ENCODE results near the gene CCDC137.

CCDC137 gene

DNA sequence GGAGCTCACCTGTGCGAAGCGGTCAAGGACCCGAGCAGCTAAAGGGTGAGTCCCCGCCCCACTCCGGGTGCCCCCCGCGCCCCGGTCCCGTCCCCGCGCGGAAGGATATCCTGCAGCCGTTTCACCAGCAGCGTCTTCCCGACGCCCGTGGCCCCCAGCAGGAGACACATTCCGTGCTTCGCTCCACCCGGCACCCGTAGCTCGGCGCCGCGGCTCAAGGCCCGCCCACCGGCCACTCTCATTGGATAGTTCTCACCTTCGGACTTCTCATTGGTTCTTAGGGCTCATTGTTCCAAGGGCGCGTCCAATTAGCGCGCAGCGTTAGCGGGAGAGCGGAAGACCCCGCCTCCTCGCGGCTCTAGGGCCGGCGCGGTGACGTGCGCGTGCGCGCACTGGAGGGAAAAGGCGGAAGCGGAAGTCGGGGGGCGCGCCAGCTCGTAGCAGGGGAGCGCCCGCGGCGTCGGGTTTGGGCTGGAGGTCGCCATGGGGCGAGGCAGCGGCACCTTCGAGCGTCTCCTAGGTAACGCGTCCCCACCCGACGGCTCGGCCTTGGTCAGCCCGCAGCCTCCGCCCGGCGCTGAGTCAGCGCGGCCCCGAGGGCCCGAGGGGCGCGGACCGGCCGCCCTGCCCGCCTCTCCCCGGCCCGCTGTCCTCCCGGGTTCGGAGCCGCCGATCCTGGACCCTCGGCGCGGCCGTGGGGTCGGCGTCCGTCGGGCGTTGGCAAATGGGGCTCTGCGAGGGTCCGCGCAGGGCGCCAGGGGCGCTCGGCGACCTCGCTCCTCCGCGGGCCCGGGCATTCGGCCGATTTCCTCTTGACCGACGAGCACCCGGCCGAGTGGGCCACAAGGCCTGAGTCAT, 17.3 kb downstream of the CCDC137 start, which contains the start of the genes ARL16 and HGS:
Gene ARL16 (minus strand): TSS at position 214 of the 858 bp plus-strand sequence. CDS start 44 bp downstream, at position 170.
Gene HGS (plus strand): TSS at position 428 of the 858 bp plus-strand sequence. CDS start 56 bp downstream, at position 484.
- under 1% methylated on average over 112 of the region's 112 CpGs for WGBS
- peak within 1 kb of the TSS; percentile 85 for H3K9ac ChIP-seq (ENCODE audit: low read depth, low read length)
- H3K9me3 ChIP-seq (ENCODE audit: insufficient read depth, low read depth, low read length) = no peaks in the 10 kb centered on the region
- peak within 1 kb of the TSS; percentile 85 for H3K27ac ChIP-seq (ENCODE audit: low read depth, low read length)
- no peaks in the 10 kb centered on the region for H3K27me3 ChIP-seq (ENCODE audit: insufficient read depth, low read length)
- peaks cover 9% of the 10 kb centered on the region; the same call in 1 of the 2 replicates for H3K4me1 ChIP-seq (ENCODE audit: insufficient read depth, low read length)
- H3K4me3 ChIP-seq (ENCODE audit: low read length) = peak within 1 kb of the TSS; percentile 89
- peaks cover 40% of the 10 kb centered on the region for H3K36me3 ChIP-seq (ENCODE audit: insufficient read depth, low read length)

DNA sequence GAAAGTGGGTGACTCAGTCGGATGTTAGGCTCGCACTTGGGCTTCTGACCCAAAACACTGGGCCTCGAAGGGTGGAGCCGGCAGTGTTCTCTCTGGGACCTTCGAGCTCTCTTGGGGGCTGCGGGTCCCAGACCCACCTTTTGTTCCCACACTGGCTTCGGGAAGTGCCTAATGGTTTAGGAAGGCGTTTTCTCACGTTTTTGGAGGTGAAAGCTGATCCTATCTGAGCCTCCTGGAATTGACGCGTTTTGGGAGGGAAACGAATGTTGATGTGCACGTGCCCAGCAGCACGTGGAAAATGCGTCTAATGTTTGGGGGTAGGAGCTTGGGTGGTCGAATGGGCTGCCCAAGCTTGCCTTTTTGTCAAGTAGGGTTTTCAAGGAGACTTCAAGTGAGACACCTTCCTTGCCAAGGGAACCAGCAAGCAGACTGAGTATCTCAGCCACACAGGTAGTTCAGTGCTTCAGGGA, 17.9 kb downstream of the CCDC137 start:
- H3K9ac ChIP-seq (ENCODE audit: low read depth, low read length) = peak overlapping the region; percentile 75
- peaks cover 9% of the 10 kb centered on the region; the same call in 1 of the 2 replicates for H3K4me1 ChIP-seq (ENCODE audit: insufficient read depth, low read length)
- peak overlapping the region; percentile 89 for H3K4me3 ChIP-seq (ENCODE audit: low read length)
- H3K27ac ChIP-seq (ENCODE audit: low read depth, low read length) = peak overlapping the region; percentile 43
- WGBS = 12% methylated on average over 16 of the region's 16 CpGs
- H3K9me3 ChIP-seq (ENCODE audit: insufficient read depth, low read depth, low read length) = no peaks in the 10 kb centered on the region
- H3K27me3 ChIP-seq (ENCODE audit: insufficient read depth, low read length) = no peaks in the 10 kb centered on the region
- H3K36me3 ChIP-seq (ENCODE audit: insufficient read depth, low read length) = peaks cover 46% of the 10 kb centered on the region

DNA sequence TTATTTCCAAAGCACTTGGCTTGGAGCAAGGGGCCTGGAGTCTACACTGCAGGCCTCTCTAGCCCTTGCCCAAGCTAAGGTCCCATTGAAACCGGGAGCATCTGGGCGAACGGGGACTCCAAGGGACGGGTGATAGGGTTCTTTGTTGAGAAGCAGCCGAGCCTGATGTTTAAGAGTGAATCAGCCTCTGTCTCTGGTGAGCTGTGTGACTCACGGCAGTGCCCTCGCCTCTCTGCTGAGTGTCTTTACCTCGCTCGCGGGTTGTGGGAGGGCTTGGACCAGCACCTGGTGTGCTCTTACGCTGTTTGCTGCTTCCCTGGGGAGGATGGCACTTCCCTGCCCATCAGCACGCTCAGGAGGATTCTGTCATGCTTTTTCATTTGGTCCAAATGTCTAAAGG, 18.6 kb downstream of the CCDC137 start:
- H3K9me3 ChIP-seq (ENCODE audit: insufficient read depth, low read depth, low read length) = no peaks in the 10 kb centered on the region
- H3K4me1 ChIP-seq (ENCODE audit: insufficient read depth, low read length) = peaks cover 9% of the 10 kb centered on the region; the same call in 1 of the 2 replicates
- peaks cover 50% of the 10 kb centered on the region for H3K36me3 ChIP-seq (ENCODE audit: insufficient read depth, low read length)
- WGBS = 81% methylated on average over 12 of the region's 12 CpGs
- no peak overlapping the region for H3K27ac ChIP-seq (ENCODE audit: low read depth, low read length)
- H3K27me3 ChIP-seq (ENCODE audit: insufficient read depth, low read length) = no peaks in the 10 kb centered on the region
- H3K9ac ChIP-seq (ENCODE audit: low read depth, low read length) = peak overlapping the region; percentile 75
- H3K4me3 ChIP-seq (ENCODE audit: low read length) = peak overlapping the region; percentile 89

DNA sequence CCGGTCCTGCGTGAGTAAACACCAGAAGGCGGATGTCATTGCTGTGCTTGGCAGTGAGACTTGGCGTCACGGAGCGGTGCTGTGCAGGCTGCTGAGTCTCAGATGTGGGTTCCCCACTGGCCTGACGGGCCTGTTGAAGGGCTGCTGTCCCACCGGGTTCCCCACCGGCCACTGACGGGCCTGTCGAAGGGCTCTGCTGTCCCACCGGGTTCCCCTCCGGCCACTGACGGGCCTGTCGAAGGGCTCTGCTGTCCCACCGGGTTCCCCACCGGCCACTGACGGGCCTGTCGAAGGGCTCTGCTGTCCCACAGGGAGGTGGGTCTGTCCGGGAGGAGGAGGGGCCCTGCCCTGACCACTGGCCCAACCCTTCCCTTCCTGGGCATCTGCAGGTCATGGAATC, 20.1 kb downstream of the CCDC137 start:
- Histone ChIP-seq H3K9me3 (ENCODE audit: insufficient read depth, low read depth, low read length) (no peaks in the 10 kb centered on the region), H3K9ac (ENCODE audit: low read depth, low read length) (no peak overlapping the region), H3K27ac (ENCODE audit: low read depth, low read length) (no peak overlapping the region), H3K4me3 (ENCODE audit: low read length) (no peak overlapping the region), H3K27me3 (ENCODE audit: insufficient read depth, low read length) (no peaks in the 10 kb centered on the region), H3K4me1 (ENCODE audit: insufficient read depth, low read length) (peaks cover 9% of the 10 kb centered on the region; the same call in 1 of the 2 replicates), H3K36me3 (ENCODE audit: insufficient read depth, low read length) (peaks cover 61% of the 10 kb centered on the region)
- WGBS = 95% methylated on average over 20 of the region's 20 CpGs

DNA sequence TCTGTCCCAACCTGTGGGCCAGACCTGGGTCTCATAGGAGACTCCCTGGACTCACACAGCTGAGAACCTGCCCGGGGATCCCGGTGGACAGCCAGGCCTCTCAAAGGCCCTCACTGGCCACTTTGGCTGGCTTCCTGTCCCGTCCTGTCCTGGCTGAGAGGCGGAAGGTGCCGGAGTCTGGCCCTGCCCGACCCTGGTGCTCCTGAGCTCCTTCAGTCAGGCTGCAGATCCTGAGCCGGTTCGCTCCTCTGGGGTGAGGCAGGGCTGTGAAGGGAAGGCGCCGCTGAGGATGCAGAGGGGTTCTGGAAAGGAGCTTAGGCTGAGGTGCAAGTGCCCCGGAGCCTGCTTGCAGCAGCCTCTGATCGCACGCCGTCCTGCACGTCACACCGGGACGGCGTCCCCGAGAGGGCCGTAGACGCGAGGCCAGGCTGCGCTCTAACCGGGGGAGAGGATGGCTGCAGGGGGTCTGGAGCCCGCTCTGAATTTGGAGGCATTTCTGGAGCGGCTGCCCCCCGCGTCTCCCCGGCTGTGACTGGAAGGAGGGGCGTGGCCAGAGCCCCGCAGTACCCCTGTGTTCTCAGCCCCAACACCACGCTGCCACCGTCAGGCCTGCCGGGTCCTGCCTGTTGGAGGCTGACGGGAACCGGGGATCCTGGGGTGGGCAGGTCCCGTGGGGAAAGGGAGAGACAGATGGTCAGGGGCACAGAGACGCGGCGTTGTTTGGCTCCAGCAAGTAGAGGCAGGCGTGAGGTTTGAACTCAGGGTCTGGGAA, 21.4 kb downstream of the CCDC137 start:
- H3K4me3 ChIP-seq (ENCODE audit: low read length) = no peak overlapping the region
- peaks cover 9% of the 10 kb centered on the region; the same call in 1 of the 2 replicates for H3K4me1 ChIP-seq (ENCODE audit: insufficient read depth, low read length)
- peaks cover 72% of the 10 kb centered on the region for H3K36me3 ChIP-seq (ENCODE audit: insufficient read depth, low read length)
- no peak overlapping the region for H3K9ac ChIP-seq (ENCODE audit: low read depth, low read length)
- no peak overlapping the region for H3K27ac ChIP-seq (ENCODE audit: low read depth, low read length)
- H3K9me3 ChIP-seq (ENCODE audit: insufficient read depth, low read depth, low read length) = no peaks in the 10 kb centered on the region
- H3K27me3 ChIP-seq (ENCODE audit: insufficient read depth, low read length) = no peaks in the 10 kb centered on the region
- 96% methylated on average over 41 of the region's 41 CpGs for WGBS

DNA sequence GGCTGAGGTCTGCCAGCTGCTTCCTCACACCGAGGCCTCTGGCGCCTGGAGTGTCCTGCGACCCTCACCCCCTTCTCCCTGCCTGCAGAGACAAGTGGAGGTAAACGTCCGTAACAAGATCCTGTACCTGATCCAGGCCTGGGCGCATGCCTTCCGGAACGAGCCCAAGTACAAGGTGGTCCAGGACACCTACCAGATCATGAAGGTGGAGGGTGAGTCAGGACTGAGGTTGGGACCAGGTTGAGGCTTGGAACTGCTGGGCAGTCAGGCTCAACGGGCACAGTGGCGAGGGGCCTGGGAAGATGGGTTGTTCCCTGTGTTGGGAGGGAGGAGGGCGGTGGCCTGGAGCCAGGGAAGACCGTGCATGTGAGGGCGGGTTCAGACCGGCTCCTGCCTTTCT, 22.1 kb downstream of the CCDC137 start:
- H3K4me1 ChIP-seq (ENCODE audit: insufficient read depth, low read length) = peaks cover 9% of the 10 kb centered on the region; the same call in 1 of the 2 replicates
- H3K36me3 ChIP-seq (ENCODE audit: insufficient read depth, low read length) = peaks cover 76% of the 10 kb centered on the region
- H3K9ac ChIP-seq (ENCODE audit: low read depth, low read length) = no peak overlapping the region
- 97% methylated on average over 14 of the region's 14 CpGs for WGBS
- H3K9me3 ChIP-seq (ENCODE audit: insufficient read depth, low read depth, low read length) = no peaks in the 10 kb centered on the region
- no peak overlapping the region for H3K27ac ChIP-seq (ENCODE audit: low read depth, low read length)
- H3K27me3 ChIP-seq (ENCODE audit: insufficient read depth, low read length) = no peaks in the 10 kb centered on the region
- H3K4me3 ChIP-seq (ENCODE audit: low read length) = no peak overlapping the region

DNA sequence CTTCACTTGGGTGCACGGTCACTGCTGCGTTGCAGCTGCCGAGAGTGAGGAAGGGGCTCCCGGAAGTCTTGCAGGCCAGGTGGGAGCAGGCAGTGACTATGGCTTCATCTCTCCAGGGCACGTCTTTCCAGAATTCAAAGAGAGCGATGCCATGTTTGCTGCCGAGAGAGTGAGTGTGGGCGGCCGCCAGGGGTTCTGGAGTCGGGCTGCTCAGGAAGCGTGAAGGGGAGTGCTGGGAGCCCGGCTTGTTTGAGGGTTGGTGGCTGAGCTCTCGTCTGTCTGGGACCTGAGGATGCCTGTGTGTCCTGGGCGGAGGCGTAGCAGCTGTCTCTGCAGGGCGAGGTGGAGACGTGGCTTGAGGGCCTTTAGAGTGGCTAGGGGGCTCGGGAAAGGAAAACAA, 23.5 kb downstream of the CCDC137 start:
- H3K4me1 ChIP-seq (ENCODE audit: insufficient read depth, low read length) = peaks cover 4% of the 10 kb centered on the region; the same call in 1 of the 2 replicates
- H3K9ac ChIP-seq (ENCODE audit: low read depth, low read length) = no peak overlapping the region
- H3K27me3 ChIP-seq (ENCODE audit: insufficient read depth, low read length) = no peaks in the 10 kb centered on the region
- WGBS = 96% methylated on average over 18 of the region's 18 CpGs
- H3K9me3 ChIP-seq (ENCODE audit: insufficient read depth, low read depth, low read length) = no peaks in the 10 kb centered on the region
- no peak overlapping the region for H3K27ac ChIP-seq (ENCODE audit: low read depth, low read length)
- no peak overlapping the region for H3K4me3 ChIP-seq (ENCODE audit: low read length)
- H3K36me3 ChIP-seq (ENCODE audit: insufficient read depth, low read length) = peaks cover 91% of the 10 kb centered on the region

DNA sequence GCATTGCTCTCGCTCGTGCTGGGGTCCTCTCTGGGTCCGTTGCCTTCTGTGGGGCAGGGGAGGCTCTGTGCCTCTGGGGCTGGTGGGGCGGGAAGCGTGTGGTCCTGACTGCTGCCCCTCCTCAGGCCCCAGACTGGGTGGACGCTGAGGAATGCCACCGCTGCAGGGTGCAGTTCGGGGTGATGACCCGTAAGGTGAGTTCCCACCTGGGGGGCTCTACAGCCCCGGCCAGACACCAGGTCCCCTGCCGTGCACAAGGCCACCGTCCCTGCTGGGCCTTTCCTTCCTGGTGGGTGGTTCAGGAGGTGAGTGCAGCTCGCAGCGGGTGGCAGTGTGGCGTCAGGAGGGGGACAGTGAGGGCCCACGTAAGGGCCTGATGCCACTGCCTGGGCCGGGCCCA, 24.0 kb downstream of the CCDC137 start:
- no peak overlapping the region for H3K27ac ChIP-seq (ENCODE audit: low read depth, low read length)
- H3K4me3 ChIP-seq (ENCODE audit: low read length) = no peak overlapping the region
- no peaks in the 10 kb centered on the region for H3K27me3 ChIP-seq (ENCODE audit: insufficient read depth, low read length)
- H3K9me3 ChIP-seq (ENCODE audit: insufficient read depth, low read depth, low read length) = no peaks in the 10 kb centered on the region
- WGBS = 95% methylated on average over 17 of the region's 17 CpGs
- H3K36me3 ChIP-seq (ENCODE audit: insufficient read depth, low read length) = peaks cover 94% of the 10 kb centered on the region
- no peak overlapping the region for H3K9ac ChIP-seq (ENCODE audit: low read depth, low read length)
- H3K4me1 ChIP-seq (ENCODE audit: insufficient read depth, low read length) = no peaks in the 10 kb centered on the region

DNA sequence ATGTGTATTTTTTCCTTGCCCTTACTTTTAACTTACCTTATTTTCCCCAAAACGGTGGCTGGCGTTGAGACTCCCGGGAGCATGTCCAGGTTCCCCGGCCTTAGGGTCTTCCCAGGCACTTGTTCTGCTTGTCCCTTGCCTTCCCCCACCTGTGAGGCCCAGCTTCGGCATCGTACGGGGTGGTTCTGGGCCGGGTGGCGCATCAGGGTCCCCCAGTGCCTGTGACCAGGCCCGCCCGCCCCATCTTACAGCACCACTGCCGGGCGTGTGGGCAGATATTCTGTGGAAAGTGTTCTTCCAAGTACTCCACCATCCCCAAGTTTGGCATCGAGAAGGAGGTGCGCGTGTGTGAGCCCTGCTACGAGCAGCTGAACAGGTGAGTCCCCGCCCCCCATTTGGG, 24.7 kb downstream of the CCDC137 start:
- Histone ChIP-seq H3K27me3 (ENCODE audit: insufficient read depth, low read length) (no peaks in the 10 kb centered on the region), H3K9me3 (ENCODE audit: insufficient read depth, low read depth, low read length) (no peaks in the 10 kb centered on the region), H3K4me3 (ENCODE audit: low read length) (no peak overlapping the region), H3K27ac (ENCODE audit: low read depth, low read length) (no peak overlapping the region), H3K4me1 (ENCODE audit: insufficient read depth, low read length) (no peaks in the 10 kb centered on the region), H3K9ac (ENCODE audit: low read depth, low read length) (no peak overlapping the region), H3K36me3 (ENCODE audit: insufficient read depth, low read length) (peaks cover 94% of the 10 kb centered on the region)
- 96% methylated on average over 18 of the region's 18 CpGs for WGBS

DNA sequence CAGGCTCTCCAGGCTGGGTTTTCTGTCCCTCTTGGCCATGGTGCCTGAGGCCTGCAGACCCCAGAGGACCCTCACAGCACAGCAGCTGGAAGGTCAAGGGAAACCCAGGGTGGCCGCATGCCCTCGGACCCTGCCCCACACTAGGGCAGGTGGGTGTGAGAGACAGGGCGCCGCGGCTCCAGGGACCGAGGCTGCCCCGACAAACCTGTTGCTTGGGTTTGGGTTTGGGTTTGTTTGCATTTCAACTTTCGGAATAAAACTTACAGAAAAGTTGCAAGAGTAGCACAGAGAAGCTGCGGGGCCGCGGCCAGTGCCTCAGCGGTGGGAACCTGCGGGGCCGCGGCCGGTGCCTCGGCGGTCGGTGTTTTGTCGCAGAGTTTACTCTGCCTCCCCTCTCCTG, 25.1 kb downstream of the CCDC137 start:
- H3K9me3 ChIP-seq (ENCODE audit: insufficient read depth, low read depth, low read length) = no peaks in the 10 kb centered on the region
- H3K27me3 ChIP-seq (ENCODE audit: insufficient read depth, low read length) = no peaks in the 10 kb centered on the region
- H3K4me3 ChIP-seq (ENCODE audit: low read length) = no peak overlapping the region
- no peaks in the 10 kb centered on the region for H3K4me1 ChIP-seq (ENCODE audit: insufficient read depth, low read length)
- no peak overlapping the region for H3K9ac ChIP-seq (ENCODE audit: low read depth, low read length)
- peaks cover 94% of the 10 kb centered on the region for H3K36me3 ChIP-seq (ENCODE audit: insufficient read depth, low read length)
- no peak overlapping the region for H3K27ac ChIP-seq (ENCODE audit: low read depth, low read length)
- 97% methylated on average over 20 of the region's 20 CpGs for WGBS
